Measurements from ENCODE around the gene SNRNP40.

The SNRNP40 gene

GRCh38 chr1:31231802-31232201 lies 64.8 kb downstream of the SNRNP40 start:
- DNase-seq (ENCODE audit: low read depth) = no peak

GRCh38 chr1:31230378-31230777 lies 66.2 kb downstream of the SNRNP40 start:
- no peak for DNase-seq (ENCODE audit: low read depth)

DNA sequence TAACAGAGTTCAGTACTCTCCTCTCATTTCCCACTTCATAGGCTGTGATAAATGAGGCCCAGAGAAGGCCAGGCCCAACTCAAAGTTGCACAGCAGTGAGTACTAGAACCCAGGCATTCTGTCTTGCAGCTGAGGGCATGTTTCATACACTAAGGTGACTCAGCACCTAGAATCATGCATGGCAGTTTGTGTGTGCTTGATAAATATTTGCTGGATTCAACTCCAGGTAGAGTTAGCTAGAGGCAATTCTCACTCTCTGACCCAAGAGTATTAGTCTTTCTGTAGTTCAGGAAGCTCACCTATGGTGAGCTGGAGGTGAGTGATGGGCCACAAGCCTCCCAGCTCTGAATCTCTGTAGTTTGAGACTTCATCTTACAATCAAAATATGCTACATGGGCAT lies 67.6 kb downstream of the SNRNP40 start:
- DNase-seq (ENCODE audit: low read depth) = no peak

GRCh38 chr1:31227891-31228568 lies 68.6 kb downstream of the SNRNP40 start:
- no peak for DNase-seq (ENCODE audit: low read depth)

DNA sequence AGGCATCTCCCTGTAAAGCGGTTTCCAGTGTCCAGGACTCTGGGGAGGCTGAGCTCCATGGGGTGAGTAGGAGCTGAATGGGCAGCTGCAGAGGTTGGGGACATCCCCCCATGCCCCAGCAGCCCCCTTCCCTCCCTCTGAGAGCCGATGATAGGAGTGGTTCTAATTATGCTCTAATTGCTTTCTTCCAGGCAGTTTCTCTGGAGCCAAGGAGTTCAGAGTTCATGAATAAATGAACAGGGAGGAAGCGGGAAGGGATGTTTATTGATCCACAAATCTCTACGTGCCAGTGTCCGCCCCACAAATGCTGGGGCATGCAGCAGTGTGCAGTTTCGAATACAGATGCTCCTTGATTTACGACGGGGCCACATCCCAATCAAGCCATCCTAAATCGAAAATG lies 72.5 kb downstream of the SNRNP40 start:
- DNase-seq (ENCODE audit: low read depth) = no peak

GRCh38 chr1:31222176-31222575 lies 74.4 kb downstream of the SNRNP40 start:
- DNase-seq (ENCODE audit: low read depth) = no peak

GRCh38 chr1:31221072-31221471 lies 75.5 kb downstream of the SNRNP40 start:
- no peak for DNase-seq (ENCODE audit: low read depth)

GRCh38 chr1:31219489-31219888 lies 77.1 kb downstream of the SNRNP40 start:
- DNase-seq (ENCODE audit: low read depth) = no peak

DNA sequence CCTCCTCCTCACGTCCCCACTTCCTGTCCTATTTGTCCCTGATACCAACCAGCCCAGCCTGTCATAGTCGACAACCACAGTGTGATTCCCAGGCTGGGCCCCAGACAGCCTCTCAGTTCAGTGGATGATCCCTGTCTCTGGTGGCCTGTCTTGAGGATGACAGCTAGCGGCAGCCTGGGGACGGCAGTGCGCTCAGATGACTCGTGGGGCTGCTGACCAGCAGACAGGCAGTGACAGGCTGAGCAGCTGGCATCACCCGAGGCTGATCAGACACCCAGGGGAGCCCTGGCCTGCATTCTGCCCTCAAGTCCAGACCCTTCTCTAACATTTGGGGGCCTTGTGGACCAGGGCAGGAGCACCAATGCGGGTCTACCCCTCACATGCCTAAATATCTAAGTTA lies 77.9 kb downstream of the SNRNP40 start:
- DNase-seq (ENCODE audit: low read depth) = no peak

DNA sequence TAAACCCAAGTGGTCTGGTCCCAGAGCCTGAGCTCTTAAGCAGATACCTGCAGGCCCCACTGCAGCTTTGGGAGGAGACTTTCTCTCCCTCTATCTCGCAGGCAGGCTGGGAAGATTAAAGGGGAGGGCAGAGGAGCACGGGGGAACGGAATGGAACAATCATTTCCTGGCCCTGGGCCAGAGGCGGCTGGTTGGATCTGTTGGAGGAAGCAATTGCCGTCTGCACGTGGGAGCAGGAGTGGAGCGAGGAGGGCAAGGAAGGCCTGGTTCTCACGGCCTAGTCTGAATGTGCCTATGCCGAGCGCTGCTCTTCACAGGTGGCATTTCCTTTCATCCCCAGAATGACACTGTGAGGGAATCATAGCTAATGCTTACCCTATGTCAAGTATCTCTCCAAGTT lies 80.6 kb downstream of the SNRNP40 start:
- DNase-seq (ENCODE audit: low read depth) = no peak

DNA sequence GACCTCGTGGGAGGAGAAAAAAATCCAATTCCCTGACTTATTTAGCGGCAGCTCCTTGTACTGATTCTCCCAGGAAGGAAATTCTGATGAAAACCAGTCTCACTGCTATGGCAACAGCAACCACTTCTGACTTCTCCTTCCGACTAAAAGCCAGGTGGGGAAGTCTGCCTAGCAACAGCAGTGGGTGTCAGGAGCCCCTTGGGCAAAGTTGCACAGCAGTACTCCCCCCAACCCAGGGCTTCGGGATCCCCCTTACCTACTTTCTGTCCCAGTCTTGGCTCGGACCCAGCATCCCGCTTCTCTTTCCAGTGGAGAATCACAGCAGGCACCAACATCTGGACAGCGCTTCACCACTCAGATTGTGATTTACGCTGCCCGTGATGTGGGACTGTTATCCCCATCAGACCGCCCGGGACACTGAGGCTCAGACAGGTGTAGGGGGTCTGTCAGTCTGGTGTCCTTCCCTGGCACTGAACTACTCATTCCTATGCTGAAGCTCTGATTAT lies 81.5 kb downstream of the SNRNP40 start:
- DNase-seq (ENCODE audit: low read depth) = no peak

GRCh38 chr1:31214316-31215064 lies 82.1 kb downstream of the SNRNP40 start:
- DNase-seq (ENCODE audit: low read depth) = no peak
